Stimulated activated CD8-positive, alpha-beta memory T cell treated with anti-CD3 and anti-CD28 coated beads, Interleukin-2, amount 100 ng/mL, for 1 hour (primary cell): ENCODE data around the gene PYCARD.
"Not testable (repeated sequence)": the region's sequence is repeated elsewhere in the genome, so short reads cannot be mapped to it uniquely, and the experiment has no call there.

Experiments
- DNase-seq, 2 donors: peaks; one replicate each; pipeline ENCODE4 v3.0.0-alpha.2; 2020; ENCODE audit warnings: low read depth in 2 of 2

The PYCARD gene

GRCh38 chr16:31202414-31203375 lies at the start of gene PYCARD:
Gene PYCARD, minus strand, starts transcription at chr16:31202760. Its CDS starts 70 bp downstream, at chr16:31202690.
- DNase-seq: no peak

- no peak for DNase-seq
Observed at GRCh38 chr16:31251435-31251834, 48.9 kb upstream of the PYCARD start.

GRCh38 chr16:31250782-31251384 lies 48.3 kb upstream of the PYCARD start:
- DNase-seq: no peak

- no peak for DNase-seq
Observed at GRCh38 chr16:31248344-31248743, 45.8 kb upstream of the PYCARD start.

- no peak for DNase-seq
Observed at GRCh38 chr16:31246296-31246695, 43.7 kb upstream of the PYCARD start.

GRCh38 chr16:31245598-31245997 lies 43.0 kb upstream of the PYCARD start:
- not testable (repeated sequence) for DNase-seq

GRCh38 chr16:31243734-31244670 lies 41.4 kb upstream of the PYCARD start:
- DNase-seq: no peak

- no peak for DNase-seq
Observed at GRCh38 chr16:31242206-31242605, 39.6 kb upstream of the PYCARD start.

- no peak for DNase-seq
Observed at GRCh38 chr16:31238041-31238440, 35.5 kb upstream of the PYCARD start.

GRCh38 chr16:31229501-31229900 lies 26.9 kb upstream of the PYCARD start:
- DNase-seq: no peak

GRCh38 chr16:31228206-31228605 lies 25.6 kb upstream of the PYCARD start:
- no peak for DNase-seq

GRCh38 chr16:31225193-31225592 lies 22.6 kb upstream of the PYCARD start:
- DNase-seq: no peak

- DNase-seq: no peak
Observed at GRCh38 chr16:31224092-31224955, 21.8 kb upstream of the PYCARD start.

- no peak for DNase-seq
Observed at GRCh38 chr16:31223044-31223443, 20.5 kb upstream of the PYCARD start.

GRCh38 chr16:31221357-31222160 lies 19.0 kb upstream of the PYCARD start:
- no peak for DNase-seq

GRCh38 chr16:31219154-31219741 lies 16.7 kb upstream of the PYCARD start:
- no peak for DNase-seq

- DNase-seq: no peak
Observed at GRCh38 chr16:31217136-31217530, 14.6 kb upstream of the PYCARD start.

GRCh38 chr16:31216422-31217135 lies 14.0 kb upstream of the PYCARD start, which contains the start of gene PYDC1:
Gene PYDC1, minus strand, starts transcription at chr16:31217135. Its CDS starts 107 bp downstream, at chr16:31217028.
- DNase-seq: no peak
